K562 (cell line): Measurements from ENCODE around the gene SKIC2. TPM values are rescaled to one million over a fixed set of nuclear protein-coding genes. Genes with fewer than 3 reads are reported as not detected.

Source experiments
- ATAC-seq: fragments of 200-7000 bp; cut with Tn5 transposase; 3 replicates; pipeline ENCODE4 v1.9.1; 2020; ENCODE audit warnings: moderate library complexity
- BruUV-seq: library from RNA; stranded (reverse); fragments of 400-500 nt; replicated peaks from 2 replicates; lab custom pipeline; 2021; lab: Mats Ljungman, UMichigan
- CTCF ChIA-PET: fragments of 300-600 bp; formaldehyde crosslinking; extraction: SDS; loops from one replicate; lab custom pipeline; 2021; ENCODE audit warnings: low intra/inter-chr PET ratio; lab: Yijun Ruan, JAX
- POLR2A ChIA-PET: fragments of 300-600, 350-650 bp; sonication (Branson Sonifier 250); formaldehyde crosslinking; extraction: SDS; loops from one replicate; lab custom pipeline; 2021; ENCODE audit warnings: antibody characterized with exemption, inconsistent platforms; lab: Yijun Ruan, JAX
- DNase-seq, 4 experiments: peaks; one replicate each; pipeline versions ENCODE4 v3.0.0 to v3.0.0-alpha.2; 2011 to 2018; ENCODE audit warnings: low spot score in 3 of 4, mixed read lengths in 3 of 4; ENCODE audit errors: extremely low read depth in 1 of 4
- FAIRE-seq: peaks from 2 replicates; lab custom pipeline; 2011; peaks lifted over from hg19 to GRCh38; lab: Jason Lieb, UNC
- H2AFZ ChIP-seq: 2 replicates; pipeline ENCODE4 v1.6.0; 2011; ENCODE audit warnings: low read depth, low read length, control low read depth, inconsistent platforms
- H3K27ac ChIP-seq: fragments of 200-600 bp; 3 replicates; pipeline ENCODE4 v1.8.0; 2011; ENCODE audit warnings: low read depth, mild to moderate bottlenecking, control low read depth, inconsistent platforms, low read length, moderate library complexity, mixed read lengths; ENCODE audit errors: extremely low read depth
- H3K27me3 ChIP-seq, 2 experiments: fragments of 300-600 bp in 1 of 2; 2 replicates in 1 of 2; 3 replicates in 1 of 2; pipeline versions ENCODE4 v1.6.0 to v1.8.0; 2011; ENCODE audit warnings: inconsistent platforms in 2 of 2, low read length in 2 of 2, mild to moderate bottlenecking in 1 of 2, mixed read lengths in 1 of 2, moderate library complexity in 1 of 2; ENCODE audit not compliant: control insufficient read depth in 2 of 2, insufficient read depth in 2 of 2
- H3K36me3 ChIP-seq: fragments of 300-600 bp; 3 replicates; pipeline ENCODE4 v1.8.0; 2011; ENCODE audit warnings: mild to moderate bottlenecking, low read length, inconsistent platforms; ENCODE audit not compliant: control insufficient read depth, insufficient read depth
- H3K4me1 ChIP-seq, 2 experiments: fragments of 200-600 bp in 1 of 2; replicated peaks in 1 of 2; 2 replicates in 1 of 2; 3 replicates in 1 of 2; pipeline versions ENCODE4 v1.5.1 to v1.8.0; 2011; ENCODE audit warnings: inconsistent platforms in 2 of 2, low read length in 2 of 2, mild to moderate bottlenecking in 1 of 2, mixed read lengths in 1 of 2, moderate library complexity in 1 of 2; ENCODE audit not compliant: control insufficient read depth in 2 of 2, insufficient read depth in 2 of 2
- H3K4me2 ChIP-seq: 2 replicates; pipeline ENCODE4 v1.6.1; 2011; ENCODE audit warnings: low read length, control low read depth, inconsistent platforms, mixed read lengths; ENCODE audit not compliant: insufficient read depth
- H3K4me3 ChIP-seq: fragments of 200-600 bp; sonication (generic), shearing (Covaris generic); 2 replicates; pipeline ENCODE4 v1.5.1; 2016; ENCODE audit warnings: control low read depth, inconsistent platforms
- H3K79me2 ChIP-seq: fragments of 200-600 bp; 3 replicates; pipeline ENCODE4 v1.8.0; 2011; ENCODE audit warnings: low read length, inconsistent platforms; ENCODE audit not compliant: control insufficient read depth, insufficient read depth
- H3K9ac ChIP-seq, 2 experiments: 2 replicates each; pipeline versions ENCODE4 v1.6.0 to v1.6.1; 2011; ENCODE audit warnings: low read depth in 2 of 2, low read length in 2 of 2, control low read depth in 1 of 2, inconsistent platforms in 1 of 2, mild to moderate bottlenecking in 1 of 2, mixed read lengths in 1 of 2; ENCODE audit not compliant: insufficient read depth in 1 of 2
- H3K9me1 ChIP-seq: one replicate; pipeline ENCODE4 v1.6.0; 2011; ENCODE audit warnings: inconsistent platforms, mild to moderate bottlenecking, low read length, moderate library complexity; ENCODE audit not compliant: control insufficient read depth, insufficient read depth
- H3K9me3 ChIP-seq: replicated peaks from 2 replicates; pipeline ENCODE4 v1.5.1; 2011; ENCODE audit warnings: low read depth, low read length, inconsistent platforms; ENCODE audit not compliant: control insufficient read depth, insufficient read depth
- H4K20me1 ChIP-seq: replicated peaks from 2 replicates; pipeline ENCODE4 v1.6.1; 2011; ENCODE audit warnings: low read length, inconsistent platforms, mixed read lengths; ENCODE audit not compliant: control insufficient read depth, insufficient read depth
- C11orf30 ChIP-seq: fragments of 450-650 bp; IDR thresholded peaks from 2 replicates; pipeline ENCODE4 v1.6.1; 2016; ENCODE audit warnings: low read depth, mild to moderate bottlenecking
- COPS2 ChIP-seq: fragments of 450-650 bp; conservative IDR thresholded peaks from 2 replicates; pipeline ENCODE4 v1.6.1; 2016; ENCODE audit warnings: mild to moderate bottlenecking, moderate library complexity
- HDGF ChIP-seq: fragments of 450-650 bp; IDR thresholded peaks from 2 replicates; pipeline ENCODE4 v1.6.1; 2016
- NR2C1 ChIP-seq, 2 experiments: fragments of 450-650 bp; IDR thresholded peaks; 2 replicates each; pipeline ENCODE4 v1.6.1; 2017; ENCODE audit warnings: mild to moderate bottlenecking in 2 of 2, antibody characterized with exemption in 1 of 2, inconsistent platforms in 1 of 2, missing compliant biosample characterization in 1 of 2, missing genetic modification characterization in 1 of 2
- NR2C2 ChIP-seq, 2 experiments: fragments of 200-800 bp in 1 of 2; sonication (Bioruptor generic) in 1 of 2; sonication (generic) in 1 of 2; formaldehyde crosslinking in 1 of 2; IDR thresholded peaks; 2 replicates each; pipeline versions ENCODE4 v1.6.1 to v1.8.0; 2016 to 2022; ENCODE audit warnings: mild to moderate bottlenecking in 1 of 2, missing compliant biosample characterization in 1 of 2, missing genetic modification characterization in 1 of 2, missing genetic modification reagents in 1 of 2
- RBFOX2 ChIP-seq: fragments of 200-400 bp; formaldehyde crosslinking; IDR thresholded peaks from 2 replicates; pipeline ENCODE4 v1.6.1; 2017; ENCODE audit warnings: low read depth, mild to moderate bottlenecking, low read length, moderate library complexity
- RHOXF2B ChIP-seq: fragments of 250-450 bp; sonication (Bioruptor Pico); conservative IDR thresholded peaks from 2 replicates; pipeline ENCODE4 v1.5.1; 2021
- ZBTB33 ChIP-seq: sonication (generic); formaldehyde crosslinking; IDR thresholded peaks from 2 replicates; pipeline ENCODE4 v1.8.1; 2023; ENCODE audit warnings: mild to moderate bottlenecking, missing genetic modification reagents
- ZNF316 ChIP-seq: fragments of 450-650 bp; IDR thresholded peaks from 2 replicates; pipeline ENCODE4 v1.6.1; 2016
- WGBS: fragments of 100-300 bp; shearing (Covaris generic); methylation state at CpG from one replicate; pipeline ENCODE4 v1.1.6; 2016; ENCODE audit warnings: low coverage, mixed read lengths; ENCODE audit not compliant: insufficient coverage; ENCODE audit errors: missing lambda C conversion rate; 5-methylcytosine and 5-hydroxymethylcytosine counted together
- in situ Hi-C: fragments of 300-500 bp; cut with MboI; formaldehyde crosslinking; loops from 4 replicates; pipeline ENCODE4 v1.15.0; 2018; ENCODE audit warnings: inconsistent platforms, mixed read lengths
- intact Hi-C: fragments of 100-400 bp; cut with micrococcal nuclease; formaldehyde crosslinking; loops from 2 replicates; pipeline ENCODE4 v1.14.2; 2022
- polyA plus RNA-seq, 8 experiments: library from polyadenylated mRNA; depleted of rRNA in 4 of 8; stranded (reverse) in 5 of 8; unstranded in 3 of 8; fragments of >200 nt; fragmentation: Nextera tagmentation in 2 of 8; fragmentation: Illumina TruSeq in 1 of 8; extraction: Ambion mirVana in 2 of 8; extraction: Trizol in 1 of 8; gene quantifications; 2 replicates each; pipeline versions ENCODE4 v1.2.1 to v1.2.3, GENCODE V29; 2011 to 2014; ENCODE audit warnings: inconsistent platforms in 1 of 8, missing spikeins in 1 of 8
- total RNA-seq, 7 experiments: library from RNA; depleted of rRNA in 6 of 7; stranded (reverse); fragments of >200 nt in 6 of 7; fragmentation: Illumina TruSeq in 2 of 7; extraction: Trizol in 2 of 7; gene quantifications; 2 replicates each; pipeline versions ENCODE4 v1.2.1 to v1.2.3, GENCODE V29; 2011 to 2021; ENCODE audit warnings: low replicate concordance in 1 of 7

SKIC2 gene
- total and polyA plus RNA-seq, 9 of the 15 experiments (the other 6 are each of a cell fraction or from before 2014, with no cell fraction given), result 3.3 to 94.6 (median 38.8) TPM

- no peak for FAIRE-seq
- POLR2A ChIA-PET, result interaction anchor here (0.7 to 1.2 kb wide), 3 partner anchors 11 to 97 kb away, joined by 3 to 6 read pairs (median 5); partner anchors contain the start of gene DXO
- no peak overlapping the region for H3K4me3 ChIP-seq
These were observed 12.5 kb upstream of the SKIC2 start for GRCh38 chr6:31946370-31946885.

GRCh38 chr6:31947070-31947675 lies 11.8 kb upstream of the SKIC2 start:
- no peak for FAIRE-seq

More at GRCh38 chr6:31946370-31946885, 12.5 kb upstream of the SKIC2 start:
- Histone ChIP-seq H3K79me2 (no peaks in the 10 kb centered on the region), H3K4me2 (no peak overlapping the region), H3K9me3 (no peaks in the 10 kb centered on the region), H3K27me3 (peaks cover 2 to 26% of the 10 kb centered on the region in 2 experiments; a peak in 3 of 5 replicates), H3K36me3 (peaks cover 7% of the 10 kb centered on the region)
- CTCF ChIA-PET, result no interaction called here
- intact Hi-C loops, result loop anchor here (5.0 kb wide), 1 partner anchor 44 kb away; the partner anchor contains the start of gene ZBTB12
- BruUV-seq, result no TSS peak
- TF ChIP-seq ZNF316, result 0 out of 2 replicates have a peak, but pooled peaks have one; percentile 10
- TF ChIP-seq HDGF, result no peak
- TF ChIP-seq, all 486 proteins: peak for 1
- Histone ChIP-seq H3K9ac (0 out of 4 replicates have a peak overlapping the region, but pooled peaks of 1 of the 2 experiments have one; percentile 17), H2AFZ (no peak overlapping the region), H3K27ac (no peak overlapping the region), H4K20me1 (no peaks in the 10 kb centered on the region), H3K9me1 (peaks cover 7% of the 10 kb centered on the region), H3K4me1 (peaks cover 16 to 24% of the 10 kb centered on the region in 2 experiments)
- in situ Hi-C loops, result no loop called here
- DNase-seq, result no peak
- no peak for ATAC-seq
- WGBS, result 62% methylated on average over 11 of the region's 11 CpGs

More at GRCh38 chr6:31947070-31947675, 11.8 kb upstream of the SKIC2 start:
- 73% methylated on average over 24 of the region's 24 CpGs for WGBS
- no peak overlapping the region for H2AFZ ChIP-seq
- TF ChIP-seq ZBTB33 (CRISPR knock-in tag) (no peak), COPS2 (no peak), RBFOX2 (0 out of 2 replicates have a peak, but pooled peaks have one; percentile 27), NR2C1 (IDR thresholded peaks at IDR 0.05) (peak; percentile 83), NR2C1 (tag; IDR thresholded peaks at IDR 0.05) (peak; percentile 84), RHOXF2B (CRISPR knock-in tag) (no peak), C11orf30 (no peak), NR2C2 (CRISPR knock-in tag; IDR thresholded peaks at IDR 0.05) (peak; percentile 75; the same call in 1 of the 2 replicates), NR2C2 (tag; IDR thresholded peaks at IDR 0.05) (no peak)
- no TSS peak for BruUV-seq
- H3K27ac ChIP-seq, result no peak overlapping the region
- in situ Hi-C loops (no loop called here), intact Hi-C loops (loop anchor here (5.0 kb wide), 1 partner anchor 45 kb away; the partner anchor contains the start of gene ZBTB12)
- ChIA-PET POLR2A (interaction anchor here (1.9 kb wide), 1 partner anchor 9 kb away, joined by 6 read pairs; no protein-coding TSS in a partner anchor), CTCF (no interaction called here)
- no peaks in the 10 kb centered on the region for H3K9me3 ChIP-seq
- no peak overlapping the region for H3K9ac ChIP-seq
- peaks cover 14% of the 10 kb centered on the region for H3K36me3 ChIP-seq
- peaks cover 7% of the 10 kb centered on the region for H3K9me1 ChIP-seq
- H3K4me2 ChIP-seq, result no peak overlapping the region
- H3K79me2 ChIP-seq, result no peaks in the 10 kb centered on the region
- peaks cover 2 to 26% of the 10 kb centered on the region in 2 experiments; a peak in 3 of 5 replicates for H3K27me3 ChIP-seq
- H3K4me3 ChIP-seq, result no peak overlapping the region
- no peak for ATAC-seq
- H3K4me1 ChIP-seq, result peaks cover 16 to 24% of the 10 kb centered on the region in 2 experiments
- no peaks in the 10 kb centered on the region for H4K20me1 ChIP-seq
- DNase-seq, result peak in 1 of 4 experiments; percentile 7
